Activated naive CD4-positive, alpha-beta T cell treated with anti-CD3 and anti-CD28 coated beads, Interleukin-2, amount 50 U/mL, for 72 hours (primary cell): ENCODE data around the gene INSYN2A. TPM values are rescaled to one million over a fixed set of nuclear protein-coding genes. Genes with fewer than 3 reads are reported as not detected.
A peak's percentile ranks its signal among the peaks of the same experiment; 100 is the strongest.

Experiments
- ATAC-seq, 2 donors: fragments of 150-1000 bp; cut with Tn5 transposase; 2 replicates each; pipeline ENCODE4 v1.10.0; 2021; ENCODE audit warnings: mild to moderate bottlenecking in 2 of 2, moderate library complexity in 2 of 2
- DNase-seq, 2 donors: peaks; one replicate each; pipeline ENCODE4 v3.0.0; 2021 to 2022; ENCODE audit warnings: low spot score in 2 of 2
- H3K27ac Mint-ChIP-seq, 2 donors: one replicate each; pipeline ENCODE4 v1.8.0; 2022; ENCODE audit warnings: mild to moderate bottlenecking in 2 of 2, mixed read lengths in 2 of 2
- H3K36me3 Mint-ChIP-seq, 2 donors: one replicate each; pipeline ENCODE4 v1.8.0; 2022; ENCODE audit warnings: mixed read lengths in 2 of 2
- H3K9me3 Mint-ChIP-seq, 2 donors: one replicate each; pipeline ENCODE4 v1.8.0; 2022; ENCODE audit warnings: mixed read lengths in 2 of 2
- total RNA-seq, 2 donors: library from RNA; stranded (reverse); gene quantifications; one replicate each; pipeline ENCODE4 v1.2.3, GENCODE V29; 2022

INSYN2A gene
- total RNA-seq, 2 donors from 2014 or later, result not detected

DNA sequence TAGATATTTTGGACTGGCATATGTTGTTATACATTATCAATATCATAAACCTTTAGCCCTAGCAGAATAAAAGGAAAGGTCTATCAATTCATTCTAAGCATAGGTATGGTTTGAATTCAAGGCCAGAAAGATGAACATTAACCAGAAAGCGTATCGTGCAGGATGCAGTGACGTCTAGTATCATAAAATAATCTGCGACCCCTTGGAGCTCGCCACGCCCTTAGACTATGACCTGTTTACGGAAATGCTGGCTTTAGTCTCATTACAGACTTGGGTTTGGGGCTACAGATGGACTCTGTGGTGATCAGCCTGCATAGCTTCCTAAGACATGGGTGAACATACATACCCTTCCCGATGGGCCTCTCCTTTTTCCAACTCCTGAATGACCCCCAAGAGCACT is 21.5 kb downstream of the INSYN2A start:
- Mint-ChIP-seq H3K9me3 (no peaks in the 10 kb centered on the region), H3K36me3 (no peaks in the 10 kb centered on the region), H3K27ac (no peak overlapping the region)
- DNase-seq (no peak), ATAC-seq (no peak)

- no peaks in the 10 kb centered on the region for H3K36me3 Mint-ChIP-seq
- H3K27ac Mint-ChIP-seq, result no peak overlapping the region
- DNase-seq (no peak), ATAC-seq (no peak)
- H3K9me3 Mint-ChIP-seq, result no peaks in the 10 kb centered on the region
Measured at GRCh38 chr10:127168261-127168660, 28.1 kb downstream of the INSYN2A start.

GRCh38 chr10:127162841-127163240 is 33.5 kb downstream of the INSYN2A start:
- ATAC-seq (no peak), DNase-seq (no peak)
- Mint-ChIP-seq H3K36me3 (no peaks in the 10 kb centered on the region), H3K9me3 (no peaks in the 10 kb centered on the region), H3K27ac (no peak overlapping the region)

GRCh38 chr10:127161482-127161881 is 34.9 kb downstream of the INSYN2A start:
- no peak overlapping the region for H3K27ac Mint-ChIP-seq
- ATAC-seq (no peak), DNase-seq (no peak)
- no peaks in the 10 kb centered on the region for H3K9me3 Mint-ChIP-seq
- H3K36me3 Mint-ChIP-seq, result no peaks in the 10 kb centered on the region

- Mint-ChIP-seq H3K9me3 (no peaks in the 10 kb centered on the region), H3K27ac (no peak overlapping the region), H3K36me3 (no peaks in the 10 kb centered on the region)
- no peak for DNase-seq
- ATAC-seq, result no peak
Measured at GRCh38 chr10:127159648-127160245, 36.6 kb downstream of the INSYN2A start.

DNA sequence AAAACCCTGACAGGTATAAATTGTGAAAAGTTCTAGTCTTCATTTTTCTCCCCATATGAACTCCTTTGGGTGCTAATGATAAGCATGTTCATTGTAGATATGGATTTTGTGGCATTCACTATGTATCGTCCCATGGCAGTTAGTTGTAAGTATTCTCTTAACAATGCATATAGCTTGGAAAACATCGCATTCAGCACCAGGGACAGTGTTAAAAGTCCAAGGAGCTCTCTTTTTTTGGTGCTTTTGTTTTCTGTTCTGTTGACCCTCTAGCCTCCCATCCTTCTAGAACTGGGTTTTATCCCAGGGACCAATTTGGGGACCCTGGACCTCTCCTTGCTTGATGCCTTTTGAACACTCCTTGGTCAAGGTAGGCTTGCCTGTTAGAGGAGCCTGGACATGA is 37.7 kb downstream of the INSYN2A start:
- Mint-ChIP-seq H3K9me3 (no peaks in the 10 kb centered on the region), H3K27ac (no peak overlapping the region), H3K36me3 (no peaks in the 10 kb centered on the region)
- no peak for ATAC-seq
- no peak for DNase-seq

DNA sequence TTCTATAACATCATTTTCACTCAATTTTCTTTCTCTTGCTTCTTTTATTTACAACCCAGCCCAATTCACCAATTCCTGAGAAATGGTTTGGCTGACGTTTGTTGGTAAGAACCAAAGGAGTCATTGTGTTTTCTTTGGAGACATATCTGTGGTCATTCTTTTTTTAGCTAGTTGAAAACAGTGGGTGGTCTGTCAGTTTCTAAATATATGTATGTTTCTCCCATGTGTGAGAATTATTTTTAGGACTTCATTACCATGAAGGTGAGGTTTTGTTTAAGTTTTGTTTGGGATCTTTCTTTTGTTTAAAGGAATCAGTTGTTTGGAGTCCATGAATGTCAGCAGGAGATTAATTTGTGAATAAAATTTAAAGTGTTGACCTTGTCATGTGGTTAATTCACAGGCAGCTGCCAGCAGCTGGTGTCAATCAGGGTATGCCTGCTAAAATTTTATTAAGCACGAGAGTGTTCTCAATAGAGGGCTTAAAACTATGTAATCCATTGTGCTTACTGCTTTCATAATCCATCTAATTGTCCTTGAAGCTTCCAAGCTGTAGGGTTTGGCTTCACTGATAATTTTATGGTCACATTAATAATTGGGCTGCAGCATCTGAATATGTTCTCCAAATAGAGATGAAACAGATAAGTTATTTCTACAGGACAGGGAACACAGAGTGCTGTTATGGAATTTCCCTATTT is 38.7 kb downstream of the INSYN2A start:
- no peak for ATAC-seq
- Mint-ChIP-seq H3K9me3 (no peaks in the 10 kb centered on the region), H3K36me3 (no peaks in the 10 kb centered on the region), H3K27ac (no peak overlapping the region)
- no peak for DNase-seq

DNA sequence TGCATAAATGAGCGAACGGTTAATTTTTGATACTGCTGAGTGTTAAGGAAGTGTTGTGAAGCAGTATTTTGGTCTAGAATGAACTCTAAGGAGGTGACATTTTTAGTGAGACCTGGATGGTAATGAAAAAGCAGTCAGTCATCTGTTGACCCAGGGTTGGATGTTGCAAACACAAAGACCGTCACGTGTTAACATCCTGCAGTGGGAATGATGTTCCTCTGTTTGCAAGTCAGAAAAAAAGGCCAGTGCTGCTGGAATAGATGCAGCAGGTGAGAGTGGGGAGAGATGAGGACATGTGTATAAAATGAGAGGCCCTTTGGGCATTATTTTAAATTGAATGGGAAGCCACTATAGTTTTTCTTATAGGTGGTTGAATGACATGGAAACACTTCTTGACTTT is 39.3 kb downstream of the INSYN2A start:
- DNase-seq, result no peak
- H3K27ac Mint-ChIP-seq, result no peak overlapping the region
- no peak for ATAC-seq
- H3K36me3 Mint-ChIP-seq, result no peaks in the 10 kb centered on the region
- H3K9me3 Mint-ChIP-seq, result no peaks in the 10 kb centered on the region

DNA sequence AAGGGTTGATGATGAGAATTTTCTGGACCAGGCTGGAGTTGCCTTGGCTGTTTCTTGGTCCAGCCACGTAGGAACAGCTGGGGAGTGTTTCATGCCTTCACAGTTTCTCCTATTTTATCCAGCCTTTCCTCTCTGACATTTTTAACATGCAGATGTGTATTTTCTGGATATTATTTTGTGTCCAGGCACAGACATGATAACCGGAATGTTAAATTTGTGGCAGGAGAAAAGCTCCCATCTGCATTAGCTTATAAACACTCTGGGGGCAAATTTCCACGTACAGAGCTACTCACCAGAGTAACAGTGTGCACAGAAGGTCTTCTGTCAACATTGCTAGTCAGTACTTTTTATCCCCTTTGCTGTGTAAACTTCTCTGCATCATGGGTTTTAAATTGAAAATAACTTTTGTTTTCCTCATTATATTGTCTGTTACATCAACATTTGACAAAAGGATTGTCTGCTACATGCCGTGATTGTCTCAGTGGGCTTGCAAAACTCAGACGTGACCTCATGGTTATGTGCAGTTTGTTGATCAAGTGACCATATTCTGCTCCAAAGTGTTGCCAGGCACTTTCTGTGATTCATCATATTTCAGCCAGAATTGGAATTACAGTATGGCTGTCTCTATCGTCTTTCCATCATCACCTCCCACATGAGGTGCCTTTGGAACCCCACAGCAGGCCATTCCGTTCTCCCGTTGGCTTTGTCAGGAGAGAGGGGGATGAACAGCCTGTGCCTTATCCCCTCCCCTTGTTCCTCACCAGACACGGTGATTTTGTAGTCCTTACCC is 41.4 kb downstream of the INSYN2A start:
- ATAC-seq, result no peak

GRCh38 chr10:127153181-127153580 is 43.2 kb downstream of the INSYN2A start:
- H3K27ac Mint-ChIP-seq, result no peak overlapping the region
- H3K36me3 Mint-ChIP-seq, result no peaks in the 10 kb centered on the region
- no peaks in the 10 kb centered on the region for H3K9me3 Mint-ChIP-seq
- DNase-seq (no peak), ATAC-seq (no peak)

More for the DNA sequence above, 41.4 kb downstream of the INSYN2A start:
- Mint-ChIP-seq H3K36me3 (no peaks in the 10 kb centered on the region), H3K9me3 (no peaks in the 10 kb centered on the region), H3K27ac (no peak overlapping the region)
- no peak for DNase-seq

DNA sequence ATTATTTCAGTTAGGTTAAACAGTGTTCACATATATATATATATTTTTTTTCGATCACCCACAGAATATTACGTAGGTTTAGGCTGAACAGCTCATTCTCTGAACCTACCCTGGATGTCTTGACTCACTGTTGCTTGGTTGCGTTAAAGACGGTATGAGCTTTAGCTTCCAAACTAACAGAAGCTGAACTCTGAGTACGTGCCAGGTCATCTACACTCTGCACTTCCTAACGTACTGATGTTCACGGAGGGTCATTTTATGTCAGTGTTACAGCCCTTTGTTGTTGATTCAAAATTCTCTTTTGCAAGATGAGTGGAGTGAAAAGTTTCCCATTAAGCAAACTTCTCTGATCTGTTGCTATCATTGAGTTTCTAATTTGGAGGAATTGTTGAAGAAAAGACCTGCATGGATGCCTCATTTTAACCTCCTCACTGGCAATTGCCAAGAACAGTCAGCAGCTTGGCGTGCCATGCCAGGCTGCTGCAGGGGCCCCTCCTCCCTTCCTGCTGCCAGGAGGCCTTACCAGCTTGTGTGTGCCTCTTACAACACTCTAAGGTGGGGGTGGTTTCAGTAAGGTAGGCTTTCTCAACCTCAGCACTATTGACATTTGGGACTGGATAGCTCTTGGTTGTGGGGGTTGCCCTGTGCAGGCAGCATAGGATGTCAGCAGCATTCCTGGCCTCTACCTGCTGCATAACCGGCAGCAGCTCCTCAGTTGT is 44.3 kb downstream of the INSYN2A start:
- no peak for DNase-seq
- Mint-ChIP-seq H3K27ac (no peak overlapping the region), H3K36me3 (no peaks in the 10 kb centered on the region), H3K9me3 (no peaks in the 10 kb centered on the region)
- ATAC-seq, result no peak

GRCh38 chr10:127151541-127151940 is 44.9 kb downstream of the INSYN2A start:
- Mint-ChIP-seq H3K27ac (no peak overlapping the region), H3K36me3 (no peaks in the 10 kb centered on the region), H3K9me3 (no peaks in the 10 kb centered on the region)
- ATAC-seq (no peak), DNase-seq (no peak)

DNA sequence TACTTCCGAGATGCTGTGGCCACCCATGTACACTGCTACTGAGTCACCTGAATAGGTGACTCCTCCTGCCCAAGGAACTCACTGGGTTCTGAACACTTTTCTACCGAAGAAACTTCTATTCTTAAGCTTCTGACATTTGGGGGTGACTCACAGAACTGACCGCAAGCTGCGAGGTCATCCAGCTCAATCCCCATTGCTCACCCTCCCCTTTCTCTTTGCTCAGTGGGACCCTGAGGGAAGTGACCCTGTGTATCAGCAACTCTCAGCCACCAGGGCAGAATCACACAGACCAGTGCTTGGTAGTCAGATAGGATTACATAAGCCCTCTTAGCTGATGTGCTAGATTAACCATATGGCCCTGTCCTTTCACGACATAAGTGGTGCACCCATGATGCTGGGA is 46.3 kb downstream of the INSYN2A start:
- Mint-ChIP-seq H3K9me3 (no peaks in the 10 kb centered on the region), H3K36me3 (no peaks in the 10 kb centered on the region), H3K27ac (no peak overlapping the region)
- ATAC-seq, result no peak
- no peak for DNase-seq

DNA sequence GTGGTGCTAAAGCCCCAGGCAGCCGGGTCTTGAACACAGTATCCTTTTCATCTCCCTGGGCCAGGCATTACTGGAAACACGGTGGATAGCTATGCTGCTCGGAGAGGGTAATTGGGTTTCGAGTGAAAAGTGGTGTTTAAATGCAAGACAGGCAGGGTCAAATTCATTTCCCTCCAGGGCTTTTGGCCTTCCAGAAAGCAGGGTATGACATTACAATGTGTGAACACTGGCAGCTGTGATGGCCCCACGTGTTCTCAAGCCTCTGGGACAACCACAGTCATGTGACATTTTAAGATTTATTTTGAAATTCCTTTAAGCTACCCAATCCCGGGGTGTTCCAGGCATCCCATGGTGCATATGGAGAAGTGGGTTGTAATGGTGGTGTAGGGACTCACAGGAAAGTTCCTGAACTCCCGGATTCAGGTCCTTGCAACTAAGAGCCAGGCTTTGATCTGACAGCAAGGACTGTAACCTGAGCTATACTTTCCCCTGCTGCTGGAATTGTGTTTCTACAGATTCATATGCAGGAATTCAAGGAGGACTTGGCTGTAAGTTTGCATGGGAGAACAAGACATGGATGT is 46.8 kb downstream of the INSYN2A start:
- DNase-seq (no peak), ATAC-seq (no peak)
- H3K9me3 Mint-ChIP-seq, result no peaks in the 10 kb centered on the region
- H3K27ac Mint-ChIP-seq, result no peak overlapping the region
- H3K36me3 Mint-ChIP-seq, result no peaks in the 10 kb centered on the region

DNA sequence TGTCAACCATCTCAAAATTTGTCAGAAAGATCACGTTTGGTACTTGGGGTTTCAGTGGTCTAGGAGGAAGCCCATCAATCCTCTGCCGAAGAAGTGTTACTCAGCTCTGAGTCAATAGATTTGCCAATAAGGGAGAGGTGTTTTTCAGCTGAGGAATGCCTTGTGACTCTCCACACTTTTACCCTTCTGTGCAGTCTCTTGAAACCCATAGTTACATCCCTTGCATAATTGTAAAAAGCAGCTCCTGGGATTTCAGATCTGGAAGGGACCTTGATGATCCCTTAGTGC is 47.5 kb downstream of the INSYN2A start:
- ATAC-seq (peak; percentile 37 to 73), DNase-seq (no peak)
- Mint-ChIP-seq H3K9me3 (no peaks in the 10 kb centered on the region), H3K36me3 (no peaks in the 10 kb centered on the region), H3K27ac (no peak overlapping the region)

- Mint-ChIP-seq H3K9me3 (no peaks in the 10 kb centered on the region), H3K27ac (no peak overlapping the region), H3K36me3 (no peaks in the 10 kb centered on the region)
- ATAC-seq (peak in 1 of 2 donors; percentile 51), DNase-seq (no peak)
Measured at GRCh38 chr10:127148066-127148932, 48.1 kb downstream of the INSYN2A start.
